Central memory CD8-positive, alpha-beta T cell (primary cell): ENCODE results near the gene ZNF579.

Source experiments
- ATAC-seq: fragments of 150-1000 bp; cut with Tn5 transposase; replicated peaks from 2 replicates; pipeline ENCODE4 v1.10.0; 2022; ENCODE audit warnings: mild to moderate bottlenecking, moderate FRiP score, moderate number of reproducible peaks; ENCODE audit not compliant: poor library complexity, severe bottlenecking; ENCODE audit errors: extremely low read depth
- DNase-seq, 2 donors: peaks; one replicate each; pipeline ENCODE4 v3.0.0; 2021; ENCODE audit warnings: low spot score in 2 of 2
- H3K27ac Mint-ChIP-seq: one replicate; pipeline ENCODE4 v1.8.0; 2022; ENCODE audit warnings: low read depth, mild to moderate bottlenecking, moderate library complexity, mixed read lengths
- H3K27me3 Mint-ChIP-seq: one replicate; pipeline ENCODE4 v1.8.0; 2022; ENCODE audit warnings: mixed read lengths
- H3K36me3 Mint-ChIP-seq: one replicate; pipeline ENCODE4 v1.8.0; 2022; ENCODE audit warnings: mild to moderate bottlenecking, moderate library complexity, mixed read lengths; ENCODE audit not compliant: insufficient read depth
- H3K4me1 Mint-ChIP-seq: one replicate; pipeline ENCODE4 v1.8.0; 2022; ENCODE audit warnings: mixed read lengths
- H3K4me3 Mint-ChIP-seq: one replicate; pipeline ENCODE4 v1.8.0; 2022; ENCODE audit warnings: mild to moderate bottlenecking, moderate library complexity, mixed read lengths
- H3K9me3 Mint-ChIP-seq: one replicate; pipeline ENCODE4 v1.8.0; 2022; ENCODE audit warnings: mixed read lengths

The ZNF579 gene

DNA sequence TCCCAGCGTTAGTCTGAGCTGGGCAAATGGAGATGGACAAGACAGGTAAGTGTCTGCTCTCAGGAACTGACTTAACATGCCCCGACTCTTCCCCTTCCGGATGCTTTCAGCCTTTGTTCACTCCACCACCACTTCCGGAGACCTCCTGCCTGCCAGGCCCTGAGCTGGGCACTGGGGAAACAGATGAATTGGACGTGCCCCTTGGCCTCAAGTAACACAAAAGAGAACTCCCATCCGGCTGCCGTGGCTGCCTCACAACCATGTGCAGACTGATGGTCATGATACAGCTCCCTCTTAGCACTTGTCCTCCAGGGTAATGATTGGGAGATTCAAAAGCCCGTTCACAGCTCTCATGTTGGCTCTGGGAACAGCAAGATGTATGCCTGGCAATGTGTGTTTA lies 36.8 kb upstream of the ZNF579 start:
- no peaks in the 10 kb centered on the region for H3K9me3 Mint-ChIP-seq
- DNase-seq (no peak), ATAC-seq (no peak)
- peaks cover 15% of the 10 kb centered on the region for H3K4me1 Mint-ChIP-seq
- H3K27me3 Mint-ChIP-seq: no peaks in the 10 kb centered on the region
- H3K36me3 Mint-ChIP-seq: peaks cover 15% of the 10 kb centered on the region
- peak overlapping the region; percentile 38 for H3K27ac Mint-ChIP-seq
- H3K4me3 Mint-ChIP-seq: no peak overlapping the region

DNA sequence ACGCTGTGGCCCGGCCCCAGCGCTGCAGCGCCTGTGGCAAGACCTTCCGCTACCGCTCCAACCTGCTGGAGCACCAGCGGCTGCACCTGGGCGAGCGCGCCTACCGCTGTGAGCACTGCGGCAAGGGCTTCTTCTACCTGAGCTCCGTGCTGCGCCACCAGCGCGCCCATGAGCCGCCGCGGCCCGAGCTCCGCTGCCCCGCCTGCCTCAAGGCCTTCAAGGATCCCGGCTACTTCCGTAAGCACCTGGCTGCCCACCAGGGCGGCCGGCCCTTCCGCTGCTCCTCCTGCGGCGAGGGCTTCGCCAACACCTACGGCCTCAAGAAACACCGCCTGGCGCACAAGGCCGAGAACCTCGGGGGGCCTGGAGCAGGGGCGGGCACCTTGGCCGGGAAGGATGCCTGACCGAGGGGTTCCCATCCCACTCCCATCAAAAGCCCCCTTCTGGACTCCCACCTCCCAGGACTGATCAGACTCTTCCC lies 35.8 kb upstream of the ZNF579 start:
- H3K9me3 Mint-ChIP-seq: no peaks in the 10 kb centered on the region
- H3K27ac Mint-ChIP-seq: no peak overlapping the region
- H3K4me3 Mint-ChIP-seq: no peak overlapping the region
- no peaks in the 10 kb centered on the region for H3K27me3 Mint-ChIP-seq
- ATAC-seq: no peak
- peaks cover 13% of the 10 kb centered on the region for H3K36me3 Mint-ChIP-seq
- peaks cover 18% of the 10 kb centered on the region for H3K4me1 Mint-ChIP-seq
- no peak for DNase-seq

DNA sequence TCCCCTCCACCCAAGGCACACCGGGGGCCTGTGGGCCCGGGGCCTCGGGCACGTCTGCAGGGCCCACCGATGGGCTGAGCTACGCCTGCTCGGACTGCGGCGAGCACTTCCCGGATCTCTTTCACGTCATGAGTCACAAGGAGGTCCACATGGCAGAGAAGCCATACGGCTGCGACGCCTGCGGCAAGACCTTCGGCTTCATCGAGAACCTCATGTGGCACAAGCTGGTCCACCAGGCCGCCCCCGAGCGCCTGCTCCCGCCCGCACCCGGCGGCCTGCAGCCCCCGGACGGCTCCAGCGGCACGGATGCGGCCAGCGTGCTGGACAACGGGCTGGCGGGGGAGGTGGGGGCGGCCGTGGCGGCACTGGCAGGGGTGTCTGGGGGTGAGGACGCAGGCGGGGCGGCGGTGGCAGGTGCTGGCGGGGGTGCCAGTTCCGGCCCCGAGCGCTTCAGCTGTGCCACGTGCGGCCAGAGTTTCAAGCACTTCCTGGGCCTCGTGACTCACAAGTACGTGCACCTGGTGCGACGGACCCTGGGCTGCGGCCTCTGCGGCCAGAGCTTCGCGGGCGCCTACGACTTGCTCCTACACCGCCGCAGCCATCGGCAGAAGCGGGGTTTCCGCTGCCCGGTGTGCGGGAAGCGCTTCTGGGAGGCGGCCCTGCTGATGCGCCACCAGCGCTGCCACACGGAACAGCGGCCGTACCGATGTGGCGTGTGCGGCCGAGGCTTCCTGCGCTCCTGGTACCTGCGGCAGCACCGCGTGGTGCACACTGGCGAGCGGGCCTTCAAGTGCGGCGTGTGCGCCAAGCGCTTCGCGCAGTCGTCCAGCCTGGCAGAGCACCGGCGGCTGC lies 35.1 kb upstream of the ZNF579 start:
- H3K36me3 Mint-ChIP-seq: peaks cover 13% of the 10 kb centered on the region
- H3K4me1 Mint-ChIP-seq: peaks cover 23% of the 10 kb centered on the region
- no peak for ATAC-seq
- no peak overlapping the region for H3K4me3 Mint-ChIP-seq
- H3K27me3 Mint-ChIP-seq: no peaks in the 10 kb centered on the region
- H3K27ac Mint-ChIP-seq: no peak overlapping the region
- H3K9me3 Mint-ChIP-seq: no peaks in the 10 kb centered on the region
- no peak for DNase-seq

DNA sequence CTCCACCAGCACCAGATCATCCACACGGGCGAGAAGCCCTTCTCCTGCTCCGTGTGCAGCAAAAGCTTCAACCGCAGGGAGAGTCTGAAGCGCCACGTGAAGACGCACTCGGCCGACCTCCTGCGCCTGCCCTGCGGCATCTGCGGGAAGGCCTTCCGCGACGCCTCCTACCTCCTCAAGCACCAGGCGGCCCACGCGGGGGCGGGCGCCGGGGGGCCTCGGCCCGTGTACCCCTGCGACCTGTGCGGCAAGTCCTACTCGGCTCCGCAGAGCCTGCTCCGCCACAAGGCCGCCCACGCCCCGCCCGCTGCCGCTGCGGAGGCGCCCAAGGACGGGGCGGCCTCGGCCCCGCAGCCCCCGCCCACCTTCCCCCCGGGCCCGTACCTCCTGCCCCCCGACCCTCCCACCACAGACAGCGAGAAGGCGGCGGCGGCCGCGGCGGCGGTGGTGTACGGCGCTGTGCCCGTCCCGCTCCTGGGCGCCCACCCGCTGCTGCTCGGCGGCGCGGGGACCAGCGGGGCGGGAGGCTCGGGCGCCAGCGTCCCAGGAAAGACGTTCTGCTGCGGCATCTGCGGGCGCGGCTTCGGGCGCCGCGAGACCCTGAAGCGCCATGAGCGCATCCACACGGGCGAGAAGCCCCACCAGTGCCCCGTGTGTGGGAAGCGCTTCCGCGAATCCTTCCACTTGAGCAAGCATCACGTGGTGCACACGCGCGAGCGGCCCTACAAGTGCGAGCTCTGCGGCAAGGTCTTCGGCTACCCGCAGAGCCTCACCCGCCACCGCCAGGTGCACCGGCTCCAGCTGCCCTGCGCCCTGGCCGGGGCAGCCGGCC lies 34.3 kb upstream of the ZNF579 start:
- peaks cover 9% of the 10 kb centered on the region for H3K36me3 Mint-ChIP-seq
- ATAC-seq: no peak
- no peak overlapping the region for H3K4me3 Mint-ChIP-seq
- H3K9me3 Mint-ChIP-seq: no peaks in the 10 kb centered on the region
- peaks cover 22% of the 10 kb centered on the region for H3K4me1 Mint-ChIP-seq
- no peak for DNase-seq
- H3K27me3 Mint-ChIP-seq: no peaks in the 10 kb centered on the region
- H3K27ac Mint-ChIP-seq: no peak overlapping the region

DNA sequence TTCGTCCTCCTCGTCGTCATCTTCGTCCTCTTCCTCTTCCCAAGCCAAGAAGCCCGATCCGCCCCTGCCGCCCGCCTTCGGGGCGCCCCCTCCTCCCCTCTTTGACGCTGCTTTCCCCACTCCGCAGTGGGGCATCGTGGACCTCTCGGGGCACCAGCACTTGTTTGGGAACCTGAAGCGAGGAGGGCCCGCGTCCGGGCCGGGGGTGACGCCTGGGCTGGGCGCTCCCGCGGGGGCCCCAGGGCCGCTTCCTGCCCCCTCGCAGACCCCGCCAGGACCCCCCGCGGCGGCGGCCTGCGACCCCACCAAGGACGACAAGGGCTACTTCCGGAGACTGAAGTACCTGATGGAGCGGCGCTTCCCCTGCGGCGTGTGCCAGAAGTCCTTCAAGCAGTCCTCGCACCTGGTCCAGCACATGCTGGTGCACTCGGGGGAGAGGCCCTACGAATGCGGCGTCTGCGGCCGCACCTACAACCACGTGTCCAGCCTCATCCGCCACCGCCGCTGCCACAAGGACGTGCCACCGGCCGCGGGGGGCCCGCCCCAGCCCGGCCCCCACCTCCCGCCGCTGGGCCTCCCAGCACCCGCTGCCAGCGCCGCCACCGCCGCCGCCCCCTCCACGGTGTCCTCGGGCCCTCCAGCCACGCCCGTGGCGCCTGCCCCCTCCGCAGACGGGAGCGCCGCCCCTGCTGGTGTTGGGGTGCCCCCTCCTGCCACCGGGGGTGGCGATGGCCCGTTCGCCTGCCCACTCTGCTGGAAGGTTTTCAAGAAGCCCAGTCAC lies 33.5 kb upstream of the ZNF579 start:
- Mint-ChIP-seq H3K27ac (no peak overlapping the region), H3K4me1 (peaks cover 22% of the 10 kb centered on the region), H3K9me3 (no peaks in the 10 kb centered on the region), H3K27me3 (no peaks in the 10 kb centered on the region), H3K36me3 (peaks cover 9% of the 10 kb centered on the region), H3K4me3 (no peak overlapping the region)
- DNase-seq: no peak
- no peak for ATAC-seq

DNA sequence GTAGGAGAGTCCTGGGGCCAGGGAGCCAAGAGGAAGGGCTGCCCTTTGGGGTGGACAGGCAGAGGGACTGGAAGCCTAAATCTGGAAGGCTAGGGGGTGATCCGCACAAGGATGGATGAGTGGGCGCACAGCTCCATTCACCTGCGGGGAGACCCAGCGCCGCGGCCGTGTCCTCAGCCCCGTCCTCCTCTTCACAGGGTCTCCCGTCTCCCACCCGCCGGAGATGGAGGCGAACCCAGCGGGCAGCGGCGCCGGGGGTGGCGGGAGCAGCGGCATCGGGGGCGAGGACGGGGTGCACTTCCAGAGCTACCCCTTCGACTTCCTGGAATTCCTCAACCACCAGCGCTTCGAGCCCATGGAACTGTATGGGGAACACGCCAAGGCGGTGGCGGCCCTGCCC lies 32.7 kb upstream of the ZNF579 start:
- Mint-ChIP-seq H3K4me3 (no peak overlapping the region), H3K4me1 (peaks cover 22% of the 10 kb centered on the region), H3K36me3 (peaks cover 9% of the 10 kb centered on the region), H3K9me3 (no peaks in the 10 kb centered on the region), H3K27ac (no peak overlapping the region), H3K27me3 (no peaks in the 10 kb centered on the region)
- no peak for DNase-seq
- no peak for ATAC-seq

DNA sequence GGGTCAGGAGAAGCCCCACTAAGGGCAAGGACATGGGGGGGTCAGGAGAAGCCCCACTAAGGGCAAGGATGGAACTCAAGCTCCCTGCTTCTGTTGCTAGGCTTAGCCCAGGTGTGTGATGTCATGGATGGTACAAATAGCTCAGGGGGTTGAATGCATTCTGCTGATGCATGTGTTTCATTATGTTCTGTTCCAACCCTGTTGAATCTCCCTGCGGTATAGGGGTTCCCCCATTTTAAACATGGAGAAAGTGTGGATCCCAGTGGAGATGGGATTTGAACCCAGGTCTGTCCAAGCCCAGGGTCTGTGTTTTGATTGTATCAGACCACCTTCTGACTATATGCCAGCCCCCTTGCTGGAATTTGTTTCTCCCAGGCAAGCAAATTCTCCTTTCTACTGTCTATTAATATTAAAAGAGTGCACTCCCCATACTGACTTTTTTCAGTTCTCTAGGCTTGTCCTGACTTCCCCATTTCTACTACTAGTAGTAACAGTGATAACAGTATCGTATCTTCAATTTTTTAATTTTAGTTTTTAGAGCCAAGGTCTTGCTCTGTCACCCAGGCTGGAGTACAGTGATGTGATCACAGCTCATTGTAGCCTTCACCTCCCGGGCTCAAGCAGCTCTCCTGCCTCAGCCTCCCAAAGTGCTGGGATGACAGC lies 31.5 kb upstream of the ZNF579 start:
- Mint-ChIP-seq H3K4me3 (no peak overlapping the region), H3K4me1 (peaks cover 34% of the 10 kb centered on the region), H3K9me3 (no peaks in the 10 kb centered on the region), H3K27ac (peak overlapping the region; percentile 13), H3K27me3 (no peaks in the 10 kb centered on the region), H3K36me3 (peaks cover 10% of the 10 kb centered on the region)
- ATAC-seq: no peak
- DNase-seq: no peak

DNA sequence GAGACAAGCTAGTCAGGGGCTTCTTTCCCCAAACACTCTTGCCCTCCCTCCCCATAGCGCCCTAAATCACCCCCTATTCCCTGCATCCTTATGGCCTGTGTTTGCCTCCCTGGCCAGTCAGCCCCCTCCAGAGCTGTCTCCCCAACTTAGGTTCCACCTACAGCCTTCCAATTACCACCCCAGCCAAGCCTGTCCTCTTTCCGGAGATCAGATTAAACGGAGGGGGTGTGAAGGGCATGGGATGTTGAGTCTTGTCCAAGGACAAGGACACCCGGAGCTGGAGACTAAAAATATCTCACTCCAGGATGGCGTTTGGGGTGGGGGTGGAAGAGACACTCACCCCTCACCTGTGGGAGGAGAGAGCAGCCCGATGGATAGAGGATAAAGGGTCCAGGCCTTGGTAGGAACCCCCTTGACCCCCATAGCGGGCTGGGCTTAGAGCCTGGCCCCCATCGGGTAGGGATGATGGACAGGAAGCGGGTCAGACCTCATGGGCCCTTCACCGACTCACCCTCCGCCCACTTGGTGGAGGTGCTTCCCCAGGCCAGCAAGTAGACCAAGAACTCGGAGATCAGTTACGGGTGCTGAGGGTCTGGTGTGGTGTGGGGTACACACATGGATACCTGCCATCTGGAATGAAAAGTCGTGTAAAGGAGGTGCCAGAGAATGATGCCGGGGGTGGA lies 30.8 kb upstream of the ZNF579 start:
- H3K27ac Mint-ChIP-seq: peak overlapping the region; percentile 45
- peaks cover 11% of the 10 kb centered on the region for H3K36me3 Mint-ChIP-seq
- DNase-seq (no peak), ATAC-seq (no peak)
- no peak overlapping the region for H3K4me3 Mint-ChIP-seq
- H3K27me3 Mint-ChIP-seq: no peaks in the 10 kb centered on the region
- H3K4me1 Mint-ChIP-seq: peaks cover 41% of the 10 kb centered on the region
- no peaks in the 10 kb centered on the region for H3K9me3 Mint-ChIP-seq

DNA sequence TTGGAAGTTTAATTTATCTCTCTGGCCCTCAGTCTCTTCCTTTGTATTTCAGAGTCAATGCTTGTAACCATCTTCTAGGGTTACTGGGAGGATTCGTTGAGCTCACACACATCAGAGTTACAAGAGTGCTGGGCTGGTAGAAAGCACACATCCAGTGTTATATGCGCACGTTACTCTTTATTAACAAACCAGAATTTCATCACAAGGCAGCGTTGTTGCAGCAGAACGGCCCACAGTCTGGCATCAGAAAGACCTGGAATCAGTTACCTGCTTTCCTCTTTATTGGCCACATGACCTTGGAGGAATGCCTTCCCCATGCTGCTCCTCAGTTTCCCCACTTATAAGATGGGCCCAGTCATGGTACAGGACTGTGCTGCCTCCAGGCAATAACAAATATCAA lies 28.7 kb upstream of the ZNF579 start:
- Mint-ChIP-seq H3K9me3 (no peaks in the 10 kb centered on the region), H3K27me3 (no peaks in the 10 kb centered on the region), H3K4me3 (no peak overlapping the region), H3K4me1 (peaks cover 58% of the 10 kb centered on the region), H3K36me3 (peaks cover 14% of the 10 kb centered on the region), H3K27ac (no peak overlapping the region)
- DNase-seq (no peak), ATAC-seq (no peak)

DNA sequence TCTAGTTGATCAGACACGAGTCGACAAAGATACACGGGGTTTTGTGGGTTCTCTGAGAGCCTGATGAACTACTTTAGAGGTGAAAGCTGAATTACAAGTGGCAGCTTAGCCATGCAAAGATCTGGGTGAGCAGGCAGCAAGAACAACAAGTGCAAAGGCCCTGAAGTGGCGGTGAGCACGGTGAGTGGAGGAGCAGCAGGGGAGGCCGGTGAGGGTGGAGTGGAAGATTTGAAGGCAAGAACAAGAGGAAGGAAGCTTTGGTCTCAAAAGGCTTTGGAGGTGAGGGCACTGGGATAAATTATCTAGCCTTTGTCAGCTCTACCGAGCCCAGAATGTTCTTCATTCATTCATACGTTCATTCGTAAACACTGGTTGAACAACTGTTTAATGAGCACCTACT lies 26.2 kb upstream of the ZNF579 start:
- H3K4me3 Mint-ChIP-seq: peak overlapping the region; percentile 89
- H3K36me3 Mint-ChIP-seq: peaks cover 11% of the 10 kb centered on the region
- peak overlapping the region; percentile 95 for H3K27ac Mint-ChIP-seq
- peaks cover 56% of the 10 kb centered on the region for H3K4me1 Mint-ChIP-seq
- no peak for DNase-seq
- ATAC-seq: no peak
- H3K27me3 Mint-ChIP-seq: no peaks in the 10 kb centered on the region
- no peaks in the 10 kb centered on the region for H3K9me3 Mint-ChIP-seq

DNA sequence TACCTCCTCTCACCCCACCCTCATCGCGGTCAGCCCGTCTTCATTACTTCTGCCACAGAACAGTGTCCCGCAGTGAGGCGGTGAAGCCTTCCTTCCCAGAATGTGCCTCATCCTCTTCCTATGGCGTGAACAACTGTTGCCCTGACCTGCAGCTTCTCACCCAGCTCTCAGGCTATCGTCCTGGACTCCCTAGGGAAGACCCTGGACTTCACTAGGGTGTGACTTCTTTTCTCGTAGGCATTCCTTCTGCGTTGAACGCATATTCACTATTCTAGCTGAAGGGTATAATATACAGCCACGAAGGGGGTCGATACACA lies 25.8 kb upstream of the ZNF579 start:
- Mint-ChIP-seq H3K4me3 (peak overlapping the region; percentile 89), H3K9me3 (no peaks in the 10 kb centered on the region), H3K36me3 (peaks cover 11% of the 10 kb centered on the region), H3K4me1 (peaks cover 58% of the 10 kb centered on the region), H3K27ac (peak overlapping the region; percentile 95), H3K27me3 (no peaks in the 10 kb centered on the region)
- DNase-seq (no peak), ATAC-seq (no peak)
